HL-60 (cell line): Measurements from ENCODE around the gene CCNB1IP1.
"Not testable (repeated sequence)": the region's sequence is repeated elsewhere in the genome, so short reads cannot be mapped to it uniquely, and the experiment has no call there.

ENCODE experiments used
- DNase-seq, 2 experiments: peaks; one replicate each; pipeline ENCODE4 v3.0.0-alpha.2; 2010 to 2020; ENCODE audit warnings: low read depth in 1 of 2, low spot score in 1 of 2
- H3K27ac ChIP-seq: fragments of 250-450 bp; sonication (Bioruptor Pico); replicated peaks from 2 replicates; pipeline ENCODE4 v1.5.1; 2020; ENCODE audit warnings: mild to moderate bottlenecking, moderate library complexity
- H3K27me3 ChIP-seq: fragments of 250-450 bp; sonication (Bioruptor Pico); 2 replicates; pipeline ENCODE4 v1.5.1; 2021; ENCODE audit warnings: mild to moderate bottlenecking, moderate library complexity; ENCODE audit not compliant: insufficient read depth, poor library complexity, severe bottlenecking
- H3K4me3 ChIP-seq: replicated peaks from 2 replicates; pipeline ENCODE4 v1.5.1; 2011; ENCODE audit warnings: mild to moderate bottlenecking, control low read depth, low read length; ENCODE audit not compliant: insufficient read depth
- CTCF ChIP-seq: IDR thresholded peaks from one replicate; pipeline ENCODE4 v1.5.1; 2011; ENCODE audit warnings: low read length, control low read depth, inconsistent platforms; ENCODE audit not compliant: insufficient read depth
- GABPA ChIP-seq: IDR thresholded peaks from 2 replicates; pipeline ENCODE4 v1.6.1; 2012; ENCODE audit warnings: low read depth
- POLR2AphosphoS5 ChIP-seq: IDR thresholded peaks from 2 replicates; pipeline ENCODE4 v1.6.1; 2012; ENCODE audit warnings: low read depth
- SPI1 ChIP-seq: IDR thresholded peaks from 2 replicates; pipeline ENCODE4 v1.6.1; 2012; ENCODE audit warnings: low read depth, mild to moderate bottlenecking, borderline replicate concordance
- TF ChIP-seq, protein P1 (sequence below): IDR thresholded peaks from 2 replicates; pipeline ENCODE4 v1.6.1; 2012; ENCODE audit warnings: low read depth; ENCODE audit not compliant: insufficient replicate concordance

CCNB1IP1 gene

GRCh38 chr14:20295067-20295466 is 38.0 kb downstream of the CCNB1IP1 start:
- no peak for DNase-seq

DNA sequence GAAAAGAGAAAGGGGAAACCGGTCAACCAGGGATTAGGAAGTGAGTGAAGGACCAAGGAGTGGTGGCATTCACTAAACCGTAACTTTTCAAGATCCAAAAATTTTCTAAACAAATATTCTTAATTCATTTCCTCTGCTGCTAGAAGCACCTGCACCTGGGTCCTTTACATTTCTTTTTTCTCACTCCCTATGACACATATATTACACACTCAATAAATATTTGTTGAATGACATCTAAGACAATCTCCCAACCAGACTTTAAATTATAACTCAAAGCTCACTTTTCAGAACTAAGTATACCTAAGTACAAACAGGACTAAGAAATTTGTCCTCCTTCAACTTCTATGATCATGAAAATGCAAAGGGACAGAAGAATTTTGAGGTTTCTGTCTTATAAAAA is 38.4 kb downstream of the CCNB1IP1 start:
- no peak for TF ChIP-seq SPI1

More at GRCh38 chr14:20295067-20295466, 38.0 kb downstream of the CCNB1IP1 start:
- H3K4me3 ChIP-seq = no peak overlapping the region
- TF ChIP-seq SPI1 = 0 out of 2 replicates have a peak, but pooled peaks have one; percentile 3
- no peak for TF ChIP-seq GABPA
- H3K27me3 ChIP-seq = no peaks in the 10 kb centered on the region
- no peak overlapping the region for H3K27ac ChIP-seq

GRCh38 chr14:20281998-20282397 is 51.1 kb downstream of the CCNB1IP1 start:
- H3K27ac ChIP-seq, H3K27me3 ChIP-seq, H3K4me3 ChIP-seq, DNase-seq: not testable (repeated sequence)

More for the DNA sequence above, 38.4 kb downstream of the CCNB1IP1 start:
- H3K4me3 ChIP-seq = no peak overlapping the region
- no peaks in the 10 kb centered on the region for H3K27me3 ChIP-seq
- no peak for DNase-seq
- H3K27ac ChIP-seq = no peak overlapping the region

DNA sequence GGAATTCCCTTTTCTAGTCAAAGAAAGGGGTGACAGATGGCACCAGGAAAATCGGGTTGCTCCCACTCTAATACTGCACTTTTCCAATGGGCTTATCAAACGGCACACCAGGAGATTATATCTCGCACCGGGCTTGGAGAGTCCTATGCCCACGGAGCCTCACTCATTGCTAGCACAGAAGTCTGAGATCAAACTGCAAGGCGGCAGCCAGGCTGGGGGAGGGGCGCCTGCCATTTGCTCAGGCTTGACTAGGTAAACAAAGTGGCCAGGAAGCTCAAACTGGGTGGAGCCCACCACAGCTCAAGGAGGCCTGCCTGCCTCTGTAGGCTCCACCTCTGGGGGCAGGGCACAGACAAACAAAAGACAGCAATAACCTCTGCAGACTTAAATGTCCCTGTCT is 52.8 kb downstream of the CCNB1IP1 start:
- DNase-seq, H3K27me3 ChIP-seq, H3K4me3 ChIP-seq, H3K27ac ChIP-seq: not testable (repeated sequence)

- H3K27me3 ChIP-seq = no peaks in the 10 kb centered on the region
- DNase-seq = peak; percentile 11 to 47
- no peak overlapping the region for H3K27ac ChIP-seq
- no peak overlapping the region for H3K4me3 ChIP-seq
- TF ChIP-seq, protein P1, sequence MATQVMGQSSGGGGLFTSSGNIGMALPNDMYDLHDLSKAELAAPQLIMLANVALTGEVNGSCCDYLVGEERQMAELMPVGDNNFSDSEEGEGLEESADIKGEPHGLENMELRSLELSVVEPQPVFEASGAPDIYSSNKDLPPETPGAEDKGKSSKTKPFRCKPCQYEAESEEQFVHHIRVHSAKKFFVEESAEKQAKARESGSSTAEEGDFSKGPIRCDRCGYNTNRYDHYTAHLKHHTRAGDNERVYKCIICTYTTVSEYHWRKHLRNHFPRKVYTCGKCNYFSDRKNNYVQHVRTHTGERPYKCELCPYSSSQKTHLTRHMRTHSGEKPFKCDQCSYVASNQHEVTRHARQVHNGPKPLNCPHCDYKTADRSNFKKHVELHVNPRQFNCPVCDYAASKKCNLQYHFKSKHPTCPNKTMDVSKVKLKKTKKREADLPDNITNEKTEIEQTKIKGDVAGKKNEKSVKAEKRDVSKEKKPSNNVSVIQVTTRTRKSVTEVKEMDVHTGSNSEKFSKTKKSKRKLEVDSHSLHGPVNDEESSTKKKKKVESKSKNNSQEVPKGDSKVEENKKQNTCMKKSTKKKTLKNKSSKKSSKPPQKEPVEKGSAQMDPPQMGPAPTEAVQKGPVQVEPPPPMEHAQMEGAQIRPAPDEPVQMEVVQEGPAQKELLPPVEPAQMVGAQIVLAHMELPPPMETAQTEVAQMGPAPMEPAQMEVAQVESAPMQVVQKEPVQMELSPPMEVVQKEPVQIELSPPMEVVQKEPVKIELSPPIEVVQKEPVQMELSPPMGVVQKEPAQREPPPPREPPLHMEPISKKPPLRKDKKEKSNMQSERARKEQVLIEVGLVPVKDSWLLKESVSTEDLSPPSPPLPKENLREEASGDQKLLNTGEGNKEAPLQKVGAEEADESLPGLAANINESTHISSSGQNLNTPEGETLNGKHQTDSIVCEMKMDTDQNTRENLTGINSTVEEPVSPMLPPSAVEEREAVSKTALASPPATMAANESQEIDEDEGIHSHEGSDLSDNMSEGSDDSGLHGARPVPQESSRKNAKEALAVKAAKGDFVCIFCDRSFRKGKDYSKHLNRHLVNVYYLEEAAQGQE = no peak
- TF ChIP-seq CTCF (no peak), SPI1 (peak; percentile 57; the same call in 1 of the 2 replicates)
These were observed 54.7 kb downstream of the CCNB1IP1 start for GRCh38 chr14:20278414-20278813.

DNA sequence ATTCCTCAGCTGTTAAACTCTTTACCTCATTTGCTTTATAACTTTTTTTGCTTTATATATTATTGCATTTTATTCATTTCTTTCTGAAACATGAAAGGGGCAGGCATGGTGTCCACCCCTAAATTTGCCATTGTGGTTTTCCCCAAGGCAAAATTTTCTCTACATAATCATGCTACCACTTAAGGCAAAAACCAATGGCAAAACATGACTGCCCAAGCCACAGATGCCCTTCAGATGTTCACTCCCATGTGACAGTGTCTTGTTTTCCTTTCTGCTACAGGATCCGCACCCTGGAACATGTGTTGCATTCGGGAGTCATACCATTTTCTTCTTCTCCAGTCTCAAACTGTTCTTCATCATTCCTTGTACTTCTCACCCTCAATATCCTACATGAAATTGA is 55.7 kb downstream of the CCNB1IP1 start:
- H3K27ac ChIP-seq = no peak overlapping the region
- no peaks in the 10 kb centered on the region for H3K27me3 ChIP-seq
- no peak overlapping the region for H3K4me3 ChIP-seq
- no peak for DNase-seq
- no peak for TF ChIP-seq SPI1
- no peak for TF ChIP-seq CTCF
- TF ChIP-seq POLR2AphosphoS5 = no peak
- TF ChIP-seq, protein P1 = no peak
- no peak for TF ChIP-seq GABPA
